ENCODE results near the gene WDR5B. TPM values are rescaled to one million over a fixed set of nuclear protein-coding genes. Genes with fewer than 3 reads are reported as not detected.
A peak's percentile ranks its signal among the peaks of the same experiment; 100 is the strongest.

The WDR5B gene
- total and polyA plus RNA-seq, 2 of the 8 experiments (the other 6 are each of a cell fraction or from before 2014, with no cell fraction given), result 1.9 to 3.5 TPM

DNA sequence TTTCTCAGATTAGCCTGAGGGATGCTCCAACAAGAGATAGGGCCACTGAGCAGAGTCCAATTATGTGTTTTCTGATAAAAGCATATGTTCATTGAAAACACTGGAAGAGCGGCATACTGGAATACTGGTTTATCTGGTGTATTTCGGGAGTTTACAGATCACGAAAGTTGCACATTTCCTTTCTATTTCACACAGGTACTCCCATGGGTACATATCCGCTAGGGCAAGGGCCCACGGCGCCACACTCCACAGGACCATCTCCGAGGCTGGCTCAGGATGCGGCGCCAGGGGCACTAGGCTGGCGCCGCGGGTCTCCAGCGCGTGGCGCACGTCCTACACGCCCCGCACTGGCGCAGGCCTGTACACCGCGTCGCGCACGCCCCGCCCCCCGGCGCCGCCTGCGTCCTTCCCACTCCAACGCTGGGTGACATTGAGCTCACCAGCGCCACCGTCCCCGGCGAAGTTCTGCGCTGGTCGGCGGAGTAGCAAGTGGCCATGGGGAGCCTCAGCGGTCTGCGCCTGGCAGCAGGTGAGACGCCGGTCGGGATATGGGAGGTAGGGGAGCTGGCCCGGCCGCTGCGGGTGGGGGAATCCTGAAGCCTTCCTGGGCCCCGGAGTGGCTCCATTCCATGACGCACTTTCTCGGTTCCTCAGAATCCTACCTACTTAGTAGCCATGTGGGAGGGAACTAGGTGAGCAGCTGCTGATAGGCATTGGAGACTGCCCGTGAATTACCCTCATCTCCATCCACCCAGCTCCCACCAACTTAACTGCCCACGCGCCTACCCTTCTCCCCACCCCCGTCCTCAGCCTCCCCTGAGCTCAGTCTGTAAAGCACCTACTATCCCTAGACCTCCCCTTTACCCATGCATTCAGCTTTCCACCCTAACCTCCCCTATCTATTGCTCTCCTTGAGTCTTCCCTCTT is 31.8 kb downstream of the WDR5B start, which contains the start of gene FAM162A (continued):
- TF ChIP-seq SIX5 (IDR thresholded peaks at IDR 0.05; ENCODE audit: low read depth, low read length) (no peak), ASH2L (IDR thresholded peaks at IDR 0.05; ENCODE audit: low read length) (peak; percentile 72), HDAC2 (IDR thresholded peaks at IDR 0.05; ENCODE audit: borderline replicate concordance in 1 of 2, low read depth in 2 of 2, low read length in 2 of 2) (peak in 1 of 2 experiments; percentile 91; a peak in 2 of 4 replicates), SP2 (IDR thresholded peaks at IDR 0.05; ENCODE audit: low read length) (no peak), KDM4A (IDR thresholded peaks at IDR 0.05; ENCODE audit: low read depth, low read length, severe bottlenecking) (peak; percentile 56), POLR2A (IDR thresholded peaks at IDR 0.05; ENCODE audit: control extremely low read depth in 1 of 2, low read depth in 2 of 2, low read length in 2 of 2) (peak in 1 of 2 experiments; percentile 79; a peak in 1 of 3 replicates), NANOG (IDR thresholded peaks at IDR 0.05; ENCODE audit: insufficient read depth, low read depth, low read length, poor library complexity, severe bottlenecking) (no peak), GTF2F1 (IDR thresholded peaks at IDR 0.05; ENCODE audit: borderline replicate concordance, low read depth, low read length) (no peak; the same call in 1 of the 2 replicates), TAF1 (IDR thresholded peaks at IDR 0.05; ENCODE audit: low read depth, low read length) (peak; percentile 74), HDAC6 (IDR thresholded peaks at IDR 0.05; ENCODE audit: low read depth, low read length) (no peak), JUND (IDR thresholded peaks at IDR 0.05; ENCODE audit: low read length) (no peak; the same call in 1 of the 2 replicates), KDM5A (IDR thresholded peaks at IDR 0.05; ENCODE audit: low read length) (no peak), RAD21 (IDR thresholded peaks at IDR 0.05 in 1 of 2, conservative IDR thresholded peaks at IDR 0.05 in 1 of 2; ENCODE audit: low read depth in 2 of 2, low read length in 2 of 2) (peak; percentile 21 to 23; a peak in 2 of 4 replicates), EP300 (IDR thresholded peaks at IDR 0.05; ENCODE audit: borderline replicate concordance in 1 of 2, low read depth in 2 of 2, low read length in 2 of 2) (no peak), SUZ12 (IDR thresholded peaks at IDR 0.05; ENCODE audit: low read length) (no peak), CHD2 (IDR thresholded peaks at IDR 0.05; ENCODE audit: low read length) (no peak), CBX5 (IDR thresholded peaks at IDR 0.05; ENCODE audit: low read depth, low read length) (no peak), POLR2AphosphoS5 (IDR thresholded peaks at IDR 0.05; ENCODE audit: low read depth, low read length) (peak; percentile 90; the same call in 1 of the 2 replicates), YY1 (IDR thresholded peaks at IDR 0.05; ENCODE audit: low read depth, low read length) (no peak), CBX8 (IDR thresholded peaks at IDR 0.05; ENCODE audit: borderline replicate concordance, low read depth, low read length) (no peak), POU5F1 (IDR thresholded peaks at IDR 0.05; ENCODE audit: low read depth, low read length) (no peak)
- TF ChIP-seq, protein P1, sequence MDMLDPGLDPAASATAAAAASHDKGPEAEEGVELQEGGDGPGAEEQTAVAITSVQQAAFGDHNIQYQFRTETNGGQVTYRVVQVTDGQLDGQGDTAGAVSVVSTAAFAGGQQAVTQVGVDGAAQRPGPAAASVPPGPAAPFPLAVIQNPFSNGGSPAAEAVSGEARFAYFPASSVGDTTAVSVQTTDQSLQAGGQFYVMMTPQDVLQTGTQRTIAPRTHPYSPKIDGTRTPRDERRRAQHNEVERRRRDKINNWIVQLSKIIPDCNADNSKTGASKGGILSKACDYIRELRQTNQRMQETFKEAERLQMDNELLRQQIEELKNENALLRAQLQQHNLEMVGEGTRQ (IDR thresholded peaks at IDR 0.05; ENCODE audit: low read length), result 0 out of 2 replicates have a peak, but pooled peaks have one; percentile 1
